Stomach (tissue), 9 donors: Measurements from ENCODE around the gene UPF2. TPM values are rescaled to one million over a fixed set of nuclear protein-coding genes. Genes with fewer than 3 reads are reported as not detected.

Experiments used
- DNase-seq, 2 donors: peaks; one replicate each; pipeline versions ENCODE4 v3.0.0 to v3.0.0-alpha.2; 2013 to 2019
- H3K27ac ChIP-seq, 5 donors: fragments of 200-600 bp in 4 of 5; sonication (generic) in 4 of 5; one replicate each; pipeline ENCODE4 v1.5.1; 2013 to 2019; ENCODE audit warnings: mild to moderate bottlenecking in 1 of 5, moderate library complexity in 1 of 5
- H3K27me3 ChIP-seq, 3 donors: fragments of 200-600 bp; sonication (generic); one replicate each; pipeline ENCODE4 v1.5.1; 2017 to 2019; ENCODE audit warnings: mixed run types in 1 of 3
- H3K36me3 ChIP-seq, 4 donors: fragments of 200-600 bp; sonication (generic); 1 replicate in 3 of 4; 2 replicates in 1 of 4; pipeline ENCODE4 v1.5.1; 2016 to 2019
- H3K4me1 ChIP-seq, 4 donors: fragments of 200-600 bp; sonication (generic); one replicate each; pipeline ENCODE4 v1.5.1; 2016 to 2019
- H3K4me3 ChIP-seq, 4 donors: fragments of 200-600 bp; sonication (generic) in 3 of 4; one replicate each; pipeline ENCODE4 v1.5.1; 2016 to 2019; ENCODE audit warnings: mild to moderate bottlenecking in 1 of 4
- H3K9me3 ChIP-seq, 4 donors: fragments of 200-600 bp; sonication (generic); one replicate each; pipeline ENCODE4 v1.5.1; 2016 to 2019
- CTCF ChIP-seq, 7 experiments: fragments of 450-650 bp in 4 of 7; fragments of 200-600 bp in 3 of 7; sonication (generic) in 3 of 7; IDR thresholded peaks; one replicate each; pipeline ENCODE4 v1.5.1; 2016 to 2019; ENCODE audit warnings: antibody characterized with exemption in 7 of 7, control low read depth in 2 of 7, mild to moderate bottlenecking in 1 of 7
- EP300 ChIP-seq: sonication (generic); formaldehyde crosslinking; IDR thresholded peaks from one replicate; pipeline ENCODE4 v1.6.1; 2017; ENCODE audit warnings: antibody characterized with exemption
- POLR2A ChIP-seq, 4 donors: fragments of 450-650 bp; IDR thresholded peaks; one replicate each; pipeline ENCODE4 v1.6.1; 2016; ENCODE audit warnings: antibody characterized with exemption in 4 of 4, control low read depth in 2 of 4, mild to moderate bottlenecking in 1 of 4, moderate library complexity in 1 of 4
- POLR2AphosphoS5 ChIP-seq, 3 donors: sonication (generic); formaldehyde crosslinking; IDR thresholded peaks; one replicate each; pipeline ENCODE4 v1.6.1; 2016; ENCODE audit warnings: antibody characterized with exemption in 3 of 3
- WGBS, 5 donors: extraction: QIAGEN DNeasy Blood & Tissue Kit in 3 of 5; methylation state at CpG; one replicate each; pipeline versions ENCODE4 v1.1.5 to v1.1.7; 2013 to 2018; 5-methylcytosine and 5-hydroxymethylcytosine counted together
- intact Hi-C: fragments of 100-400 bp; cut with DNase I; formaldehyde crosslinking; loops from one replicate; pipeline ENCODE4 v1.15.1; 2023; ENCODE audit warnings: low total_unique reads
- polyA plus RNA-seq, 3 donors: library from polyadenylated mRNA; stranded (reverse); fragments of 200-250 nt; gene quantifications; one replicate each; pipeline ENCODE4 v1.2.3, GENCODE V29; 2013
- total RNA-seq, 5 donors: library from RNA; depleted of rRNA; stranded (reverse); fragments of >200 nt; gene quantifications; one replicate each; pipeline versions ENCODE4 v1.1.0 to v1.2.3, GENCODE V29; 2014 to 2016
- donor health status: healthy with polysubstance abuse.
- donor health status: Bipolar disorder and iron deficiency.
- donor health status: healthy.

UPF2 gene
- total and polyA plus RNA-seq, 8 donors = 8.7 to 48.6 (median 17.2) TPM

- Histone ChIP-seq H3K27me3 (no peaks in the 10 kb centered on the region), H3K4me1 (no peaks in the 10 kb centered on the region), H3K36me3 (no peaks in the 10 kb centered on the region), H3K27ac (no peak overlapping the region), H3K9me3 (no peaks in the 10 kb centered on the region), H3K4me3 (no peak overlapping the region)
- no peak for DNase-seq
- intact Hi-C loops = no loop called here
- WGBS, 5 donors = 88 to 92% (median 90%) methylated on average over 10 of the region's 10 CpGs
- TF ChIP-seq EP300 = no peak
Observed at GRCh38 chr10:11910102-11910501, 132.5 kb downstream of the UPF2 start.

DNA sequence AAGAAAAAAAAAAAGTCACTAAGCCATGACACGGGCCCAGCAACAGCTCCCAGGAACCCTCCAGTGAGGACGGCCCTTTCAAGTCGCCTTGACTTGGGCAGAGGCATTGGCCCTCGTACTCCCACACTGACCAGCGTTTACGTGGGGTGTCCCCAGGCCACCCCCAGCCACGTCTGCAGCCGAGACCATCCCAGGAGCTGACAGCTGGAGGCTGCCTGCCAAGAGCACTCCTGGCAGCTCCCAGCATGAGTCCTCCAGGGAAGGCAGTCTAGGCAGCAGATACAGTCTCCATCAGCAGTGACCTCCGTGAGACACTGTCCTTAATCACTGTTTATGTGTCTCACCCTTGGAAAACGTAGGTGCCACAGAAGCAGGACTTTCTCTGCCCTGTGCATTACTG is 133.0 kb downstream of the UPF2 start:
- WGBS, 5 donors = 39 to 78% (median 73%) methylated on average over 3 to 10 of the region's 10 CpGs
- TF ChIP-seq POLR2A (IDR thresholded peaks at IDR 0.05) = no peak
- TF ChIP-seq CTCF (IDR thresholded peaks at IDR 0.05) = no peak
- no peak for TF ChIP-seq EP300
- TF ChIP-seq POLR2AphosphoS5 (IDR thresholded peaks at IDR 0.05) = no peak
- H3K27ac ChIP-seq = no peak overlapping the region
- no peaks in the 10 kb centered on the region for H3K27me3 ChIP-seq
- H3K36me3 ChIP-seq = no peaks in the 10 kb centered on the region
- no peaks in the 10 kb centered on the region for H3K4me1 ChIP-seq
- H3K4me3 ChIP-seq = no peak overlapping the region
- H3K9me3 ChIP-seq = no peaks in the 10 kb centered on the region
- intact Hi-C loops = no loop called here
- no peak for DNase-seq

GRCh38 chr10:11908991-11909390 is 133.6 kb downstream of the UPF2 start:
- Histone ChIP-seq H3K4me1 (no peaks in the 10 kb centered on the region), H3K36me3 (no peaks in the 10 kb centered on the region), H3K27me3 (no peaks in the 10 kb centered on the region), H3K4me3 (no peak overlapping the region), H3K9me3 (no peaks in the 10 kb centered on the region), H3K27ac (no peak overlapping the region)
- 94 to 99% (median 97%) methylated on average over 11 of the region's 11 CpGs for WGBS, 5 donors
- intact Hi-C loops = no loop called here
- TF ChIP-seq EP300 (no peak), POLR2AphosphoS5 (IDR thresholded peaks at IDR 0.05) (no peak), CTCF (IDR thresholded peaks at IDR 0.05) (no peak), POLR2A (IDR thresholded peaks at IDR 0.05) (no peak)
- DNase-seq = no peak

DNA sequence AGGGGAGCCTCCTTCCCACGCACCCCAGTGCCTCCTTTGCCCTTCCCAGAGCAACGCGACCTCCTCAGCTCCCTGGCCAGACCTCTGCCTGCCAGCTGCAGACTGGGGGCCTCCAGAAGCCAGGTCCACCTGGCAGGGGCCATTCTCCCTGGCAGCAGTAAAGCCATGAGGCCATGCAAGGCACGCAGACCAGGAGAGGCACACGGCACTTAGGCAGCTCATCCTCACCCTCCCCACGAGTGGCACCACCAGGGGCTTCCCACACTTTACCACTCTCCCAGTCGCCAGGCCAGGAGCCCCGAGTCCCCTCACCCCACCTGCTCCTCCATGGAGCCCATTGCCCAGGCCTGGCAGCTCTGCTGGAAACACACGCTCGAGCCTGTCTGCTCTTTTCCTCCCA is 134.1 kb downstream of the UPF2 start:
- 85 to 92% (median 91%) methylated on average over 10 of the region's 10 CpGs for WGBS, 5 donors

More for the DNA sequence above, 134.1 kb downstream of the UPF2 start:
- no peak for DNase-seq
- Histone ChIP-seq H3K4me3 (no peak overlapping the region), H3K9me3 (no peaks in the 10 kb centered on the region), H3K36me3 (no peaks in the 10 kb centered on the region), H3K4me1 (no peaks in the 10 kb centered on the region), H3K27me3 (no peaks in the 10 kb centered on the region), H3K27ac (no peak overlapping the region)
- intact Hi-C loops = no loop called here
- no peak for TF ChIP-seq POLR2A (IDR thresholded peaks at IDR 0.05)
- TF ChIP-seq CTCF (IDR thresholded peaks at IDR 0.05) = no peak
- no peak for TF ChIP-seq EP300
